Lung (tissue), 12 donors: ENCODE data around the gene SCYL2. TPM values are rescaled to one million over a fixed set of nuclear protein-coding genes. Genes with fewer than 3 reads are reported as not detected.
"Not testable (repeated sequence)": the region's sequence is repeated elsewhere in the genome, so short reads cannot be mapped to it uniquely, and the experiment has no call there.

Source experiments
- ATAC-seq: fragments of 200-7000 bp; cut with Tn5 transposase; one replicate; pipeline ENCODE4 v1.9.1; 2020; ENCODE audit warnings: moderate number of reproducible peaks; ENCODE audit not compliant: insufficient read depth, low FRiP score
- DNase-seq, 3 donors: peaks; one replicate each; pipeline ENCODE4 v3.0.0-alpha.2; 2013 to 2017
- H3K27ac ChIP-seq, 2 donors: one replicate each; pipeline ENCODE4 v1.5.1; 2013; ENCODE audit warnings: mild to moderate bottlenecking in 2 of 2, moderate library complexity in 2 of 2, control low read depth in 1 of 2, inconsistent platforms in 1 of 2, low read depth in 1 of 2, low read length in 1 of 2
- H3K27me3 ChIP-seq, 3 donors: one replicate each; pipeline ENCODE4 v1.5.1; 2013; ENCODE audit warnings: low read length in 2 of 3; ENCODE audit not compliant: control insufficient read depth in 3 of 3, insufficient read depth in 3 of 3
- H3K36me3 ChIP-seq, 4 donors: one replicate each; pipeline ENCODE4 v1.5.1; 2013; ENCODE audit warnings: low read length in 4 of 4, mild to moderate bottlenecking in 1 of 4, moderate library complexity in 1 of 4; ENCODE audit not compliant: control insufficient read depth in 4 of 4, insufficient read depth in 4 of 4
- H3K4me1 ChIP-seq, 5 donors: one replicate each; pipeline ENCODE4 v1.5.1; 2013; ENCODE audit warnings: low read length in 5 of 5, mild to moderate bottlenecking in 2 of 5, moderate library complexity in 1 of 5; ENCODE audit not compliant: control insufficient read depth in 5 of 5, insufficient read depth in 5 of 5
- H3K4me3 ChIP-seq: one replicate; pipeline ENCODE4 v1.5.1; 2013; ENCODE audit warnings: mild to moderate bottlenecking, control low read depth, moderate library complexity
- H3K9ac ChIP-seq, 2 donors: one replicate each; pipeline ENCODE4 v1.5.1; 2013; ENCODE audit warnings: low read length in 2 of 2, control low read depth in 1 of 2; ENCODE audit not compliant: insufficient read depth in 1 of 2
- H3K9me3 ChIP-seq, 4 donors: one replicate each; pipeline ENCODE4 v1.5.1; 2013; ENCODE audit warnings: low read length in 3 of 4, mild to moderate bottlenecking in 1 of 4, moderate library complexity in 1 of 4; ENCODE audit not compliant: control insufficient read depth in 4 of 4, insufficient read depth in 3 of 4
- CTCF ChIP-seq: IDR thresholded peaks from 2 replicates; pipeline ENCODE4 v1.5.1; 2012; ENCODE audit warnings: mild to moderate bottlenecking; ENCODE audit errors: control extremely low read depth, extremely low read depth
- WGBS, 2 donors: extraction: QIAGEN DNeasy Blood & Tissue Kit; methylation state at CpG; one replicate each; pipeline ENCODE4 v1.1.7; 2013; 5-methylcytosine and 5-hydroxymethylcytosine counted together
- polyA plus RNA-seq, 2 donors: library from polyadenylated mRNA; stranded (reverse); fragments of 200-250 nt; gene quantifications; one replicate each; pipeline ENCODE4 v1.2.1, GENCODE V29; 2013
- total RNA-seq, 2 donors: library from RNA; depleted of rRNA in 1 of 2; stranded (reverse); fragments of >200 nt in 1 of 2; gene quantifications; one replicate each; pipeline ENCODE4 v1.2.1, GENCODE V29; 2014 to 2021
- donor health status: control.
- donor health status: control.
- donor health status: Bipolar disorder and iron deficiency.
- donor health status: healthy.
- donor health status: DM: yes; HTN: yes; CAD: no.

Gene SCYL2
- total and polyA plus RNA-seq, 4 donors = 13.9 to 148 (median 24.9) TPM

GRCh38 chr12:100254876-100255275, 12.1 kb upstream of the SCYL2 start:
- no peak overlapping the region for H3K27ac ChIP-seq
- ATAC-seq (no peak), DNase-seq (no peak)
- H3K36me3 ChIP-seq = no peaks in the 10 kb centered on the region
- no peaks in the 10 kb centered on the region for H3K4me1 ChIP-seq
- 92 to 94% methylated on average over 1 of the region's 1 CpG for WGBS, 2 donors
- H3K9me3 ChIP-seq = no peaks in the 10 kb centered on the region
- H3K4me3 ChIP-seq = no peak overlapping the region
- H3K9ac ChIP-seq = no peak overlapping the region
- TF ChIP-seq CTCF = no peak
- H3K27me3 ChIP-seq = no peaks in the 10 kb centered on the region

GRCh38 chr12:100258127-100258526, 8.8 kb upstream of the SCYL2 start:
- Histone ChIP-seq H3K4me1 (no peaks in the 10 kb centered on the region), H3K9me3 (no peaks in the 10 kb centered on the region), H3K4me3 (no peak overlapping the region), H3K27ac (no peak overlapping the region), H3K27me3 (no peaks in the 10 kb centered on the region), H3K9ac (no peak overlapping the region), H3K36me3 (no peaks in the 10 kb centered on the region)
- ATAC-seq = no peak
- DNase-seq = no peak
- no peak for TF ChIP-seq CTCF
- WGBS, 2 donors = 100% methylated on average over 1 of the region's 1 CpG

- TF ChIP-seq CTCF = no peak
- peaks cover 0 to 4% (median 0%) of the 10 kb centered on the region in 5 donors for H3K4me1 ChIP-seq
- H3K9me3 ChIP-seq = no peaks in the 10 kb centered on the region
- no peak overlapping the region for H3K9ac ChIP-seq
- ATAC-seq = no peak
- no peak overlapping the region for H3K4me3 ChIP-seq
- H3K36me3 ChIP-seq = no peaks in the 10 kb centered on the region
- no peak overlapping the region for H3K27ac ChIP-seq
- H3K27me3 ChIP-seq = no peaks in the 10 kb centered on the region
- 89 to 95% methylated on average over 5 of the region's 5 CpGs for WGBS, 2 donors
- DNase-seq = no peak
Observed at GRCh38 chr12:100263131-100263530, 3.8 kb upstream of the SCYL2 start.

GRCh38 chr12:100265107-100265506, 1.9 kb upstream of the SCYL2 start:
- not testable (repeated sequence) for H3K4me3 ChIP-seq, H3K36me3 ChIP-seq, H3K9ac ChIP-seq, ATAC-seq, DNase-seq, H3K27me3 ChIP-seq, H3K27ac ChIP-seq, H3K9me3 ChIP-seq
- WGBS, 2 donors = 93 to 97% methylated on average over 5 of the region's 5 CpGs
- H3K4me1 ChIP-seq = peaks cover 0 to 21% (median 7%) of the 10 kb centered on the region in 5 donors
